Retina (tissue), 1 donor: ENCODE data around the gene ZNF19.
"Not testable (repeated sequence)": the region's sequence is repeated elsewhere in the genome, so short reads cannot be mapped to it uniquely, and the experiment has no call there.

Source experiments
- DNase-seq: peaks from one replicate; pipeline ENCODE4 v3.0.0-alpha.2; 2016

Gene ZNF19

GRCh38 chr16:71489122-71489521 is at the start of gene ZNF19:
ZNF19 (minus strand) TSS chr16:71489324; CDS start chr16:71482114, 7,210 bp downstream.
- DNase-seq: no peak

- peak; percentile 21 for DNase-seq
Observed at GRCh38 chr16:71537643-71538042, 48.5 kb upstream of the ZNF19 start.

- DNase-seq: no peak
Observed at GRCh38 chr16:71536752-71537499, 47.8 kb upstream of the ZNF19 start.

GRCh38 chr16:71532366-71532765 is 43.2 kb upstream of the ZNF19 start:
- no peak for DNase-seq

GRCh38 chr16:71528863-71529262 is 39.7 kb upstream of the ZNF19 start:
- no peak for DNase-seq

- DNase-seq: no peak
Observed at GRCh38 chr16:71528257-71528656, 39.1 kb upstream of the ZNF19 start.

GRCh38 chr16:71526111-71526631 is 37.0 kb upstream of the ZNF19 start, which contains the start of gene CHST4:
CHST4 (plus strand) TSS chr16:71526426; CDS start chr16:71536678, 10,252 bp downstream.
- peak; percentile 37 for DNase-seq

GRCh38 chr16:71524566-71525553 is 35.7 kb upstream of the ZNF19 start:
- no peak for DNase-seq

GRCh38 chr16:71520550-71520949 is 31.4 kb upstream of the ZNF19 start:
- no peak for DNase-seq

- DNase-seq: no peak
Observed at GRCh38 chr16:71515026-71515425, 25.9 kb upstream of the ZNF19 start.

GRCh38 chr16:71514476-71514875 is 25.4 kb upstream of the ZNF19 start:
- no peak for DNase-seq

GRCh38 chr16:71513302-71513701 is 24.2 kb upstream of the ZNF19 start:
- no peak for DNase-seq

- no peak for DNase-seq
Observed at GRCh38 chr16:71507061-71507460, 17.9 kb upstream of the ZNF19 start.

- no peak for DNase-seq
Observed at GRCh38 chr16:71504901-71505300, 15.8 kb upstream of the ZNF19 start.

- not testable (repeated sequence) for DNase-seq
Observed at GRCh38 chr16:71504051-71504450, 14.9 kb upstream of the ZNF19 start.

- no peak for DNase-seq
Observed at GRCh38 chr16:71501547-71501946, 12.4 kb upstream of the ZNF19 start.

- DNase-seq: no peak
Observed at GRCh38 chr16:71500964-71501363, 11.8 kb upstream of the ZNF19 start.

- DNase-seq: peak; percentile 68
Observed at GRCh38 chr16:71499775-71500364, 10.7 kb upstream of the ZNF19 start.

GRCh38 chr16:71498031-71498430 is 8.9 kb upstream of the ZNF19 start:
- no peak for DNase-seq

GRCh38 chr16:71493213-71493612 is 4.1 kb upstream of the ZNF19 start:
- DNase-seq: no peak

- no peak for DNase-seq
Observed at GRCh38 chr16:71492786-71493185, 3.7 kb upstream of the ZNF19 start.

- no peak for DNase-seq
Observed at GRCh38 chr16:71491054-71491453, 1.9 kb upstream of the ZNF19 start.

GRCh38 chr16:71490361-71490760 is 1.2 kb upstream of the ZNF19 start:
- DNase-seq: no peak
